IMR-90 (cell line): ENCODE measurements around the gene DBN1. TPM values are rescaled to one million over a fixed set of nuclear protein-coding genes. Genes with fewer than 3 reads are reported as not detected.

ENCODE experiments used
- ATAC-seq: fragments of 200-7000 bp; cut with Tn5 transposase; 2 replicates; pipeline ENCODE4 v1.9.1; 2020; ENCODE audit warnings: low read depth, mild to moderate bottlenecking, moderate library complexity
- BruUV-seq: library from RNA; stranded (reverse); fragments of 400-500 nt; replicated peaks from 2 replicates; lab custom pipeline; 2021; lab: Mats Ljungman, UMichigan
- CTCF ChIA-PET: fragments of 300-600 bp; formaldehyde crosslinking; extraction: SDS; loops from one replicate; lab custom pipeline; 2021; ENCODE audit warnings: antibody characterized with exemption; lab: Yijun Ruan, JAX
- POLR2A ChIA-PET: fragments of 300-600 bp; sonication (Branson Sonifier 250); formaldehyde crosslinking; loops from one replicate; lab custom pipeline; 2022; ENCODE audit warnings: antibody characterized with exemption; ENCODE audit not compliant: unreplicated experiment; lab: Charles Lee
- DNase-seq: peaks from one replicate; pipeline ENCODE4 v3.0.0; 2013
- H2AFZ ChIP-seq: replicated peaks from 2 replicates; pipeline ENCODE3; 2013; ENCODE audit warnings: low read length, mild to moderate bottlenecking; ENCODE audit not compliant: poor library complexity
- H2AK5ac ChIP-seq: 2 replicates; pipeline ENCODE4 v1.6.1; 2013; ENCODE audit warnings: low read depth, low read length, inconsistent platforms
- H2AK9ac ChIP-seq: replicated peaks from 2 replicates; pipeline ENCODE3; 2013; ENCODE audit warnings: mild to moderate bottlenecking, low read depth, low read length, moderate library complexity; ENCODE audit not compliant: poor library complexity
- H2BK120ac ChIP-seq: 2 replicates; pipeline ENCODE4 v1.6.1; 2013; ENCODE audit warnings: low read depth, low read length, inconsistent platforms
- H2BK15ac ChIP-seq: 3 replicates; pipeline ENCODE4 v1.6.1; 2013; ENCODE audit warnings: low read depth, low read length, inconsistent platforms
- H2BK20ac ChIP-seq: 2 replicates; pipeline ENCODE4 v1.6.1; 2013; ENCODE audit warnings: low read depth, mild to moderate bottlenecking, inconsistent platforms, low read length, moderate library complexity
- H2BK5ac ChIP-seq: 2 replicates; pipeline ENCODE4 v1.6.1; 2013; ENCODE audit warnings: mild to moderate bottlenecking, low read depth, low read length, inconsistent platforms; ENCODE audit not compliant: poor library complexity, severe bottlenecking
- H3K14ac ChIP-seq: replicated peaks from 2 replicates; pipeline ENCODE4 v1.6.1; 2013; ENCODE audit warnings: low read depth, low read length, inconsistent platforms
- H3K18ac ChIP-seq: 2 replicates; pipeline ENCODE4 v1.6.1; 2013; ENCODE audit warnings: low read depth, low read length, control low read depth
- H3K23ac ChIP-seq: 2 replicates; pipeline ENCODE4 v1.6.1; 2013; ENCODE audit warnings: low read depth, low read length, inconsistent platforms
- H3K27ac ChIP-seq: 2 replicates; pipeline ENCODE4 v1.5.1; 2013; ENCODE audit warnings: mild to moderate bottlenecking, control low read depth, low read length; ENCODE audit not compliant: insufficient read depth
- H3K27me3 ChIP-seq: 2 replicates; pipeline ENCODE4 v1.6.1; 2013; ENCODE audit warnings: low read length; ENCODE audit not compliant: control insufficient read depth, insufficient read depth
- H3K36me3 ChIP-seq: 2 replicates; pipeline ENCODE4 v1.6.1; 2013; ENCODE audit warnings: low read length, mixed read lengths; ENCODE audit not compliant: control insufficient read depth, insufficient read depth
- H3K4ac ChIP-seq: 2 replicates; pipeline ENCODE4 v1.6.1; 2013; ENCODE audit warnings: low read depth, low read length, inconsistent platforms
- H3K4me1 ChIP-seq: 2 replicates; pipeline ENCODE4 v1.6.1; 2013; ENCODE audit warnings: low read length, mixed read lengths; ENCODE audit not compliant: control insufficient read depth, insufficient read depth
- H3K4me2 ChIP-seq: 2 replicates; pipeline ENCODE4 v1.6.1; 2013; ENCODE audit warnings: low read depth, mild to moderate bottlenecking, control low read depth, low read length, moderate library complexity
- H3K4me3 ChIP-seq: 2 replicates; pipeline ENCODE4 v1.5.1; 2013; ENCODE audit warnings: low read depth, mild to moderate bottlenecking, control low read depth, low read length, moderate library complexity; ENCODE audit not compliant: insufficient read depth
- H3K56ac ChIP-seq: 2 replicates; pipeline ENCODE4 v1.6.1; 2013; ENCODE audit warnings: low read length, inconsistent platforms; ENCODE audit not compliant: insufficient read depth; ENCODE audit errors: extremely low read depth
- H3K79me1 ChIP-seq, 2 experiments: 2 replicates each; pipeline ENCODE4 v1.6.1; 2013; ENCODE audit warnings: low read length in 2 of 2, inconsistent platforms in 1 of 2, low read depth in 1 of 2
- H3K9ac ChIP-seq: 2 replicates; pipeline ENCODE4 v1.6.1; 2013; ENCODE audit warnings: low read depth, low read length, control low read depth
- H3K9me1 ChIP-seq: 2 replicates; pipeline ENCODE4 v1.6.1; 2013; ENCODE audit warnings: low read length, inconsistent platforms; ENCODE audit not compliant: insufficient read depth
- H3K9me3 ChIP-seq: 2 replicates; pipeline ENCODE4 v1.6.1; 2013; ENCODE audit warnings: low read length; ENCODE audit not compliant: control insufficient read depth, insufficient read depth
- H4K20me1 ChIP-seq: 2 replicates; pipeline ENCODE4 v1.6.1; 2013; ENCODE audit warnings: low read length, inconsistent platforms; ENCODE audit not compliant: insufficient read depth
- H4K5ac ChIP-seq: 2 replicates; pipeline ENCODE4 v1.6.1; 2013; ENCODE audit warnings: mild to moderate bottlenecking, low read depth, low read length, control low read depth
- H4K8ac ChIP-seq, 2 experiments: 2 replicates each; pipeline ENCODE4 v1.6.1; 2013; ENCODE audit warnings: low read depth in 2 of 2, low read length in 2 of 2, control low read depth in 1 of 2, inconsistent platforms in 1 of 2
- H4K91ac ChIP-seq: 2 replicates; pipeline ENCODE4 v1.6.1; 2013; ENCODE audit warnings: low read depth, low read length, inconsistent platforms; ENCODE audit not compliant: insufficient read depth
- BHLHE40 ChIP-seq: fragments of 150-350 bp; IDR thresholded peaks from 2 replicates; pipeline ENCODE4 v1.6.1; 2016; ENCODE audit warnings: mild to moderate bottlenecking, low read depth, low read length
- CEBPB ChIP-seq: IDR thresholded peaks from 2 replicates; pipeline ENCODE4 v1.6.1; 2012; ENCODE audit warnings: low read depth, low read length, improper control_type of control experiment
- CHD1 ChIP-seq: IDR thresholded peaks from 2 replicates; pipeline ENCODE4 v1.6.1; 2012; ENCODE audit warnings: low read depth, low read length, improper control_type of control experiment
- CTCF ChIP-seq: conservative IDR thresholded peaks from 2 replicates; pipeline ENCODE4 v1.5.1; 2012; ENCODE audit warnings: mild to moderate bottlenecking, low read depth, low read length, improper control_type of control experiment
- FOS ChIP-seq: fragments of 150-350 bp; IDR thresholded peaks from 2 replicates; pipeline ENCODE4 v1.6.1; 2016; ENCODE audit warnings: low read depth, low read length
- MAFK ChIP-seq: IDR thresholded peaks from 2 replicates; pipeline ENCODE4 v1.6.1; 2012; ENCODE audit warnings: low read depth, low read length, improper control_type of control experiment
- MAZ ChIP-seq: IDR thresholded peaks from 2 replicates; pipeline ENCODE4 v1.6.1; 2012; ENCODE audit warnings: low read depth, mild to moderate bottlenecking, low read length, improper control_type of control experiment, moderate library complexity, borderline replicate concordance
- MXI1 ChIP-seq: IDR thresholded peaks from 2 replicates; pipeline ENCODE4 v1.6.1; 2012; ENCODE audit warnings: low read depth, mild to moderate bottlenecking, low read length, moderate library complexity, borderline replicate concordance
- NFE2L2 ChIP-seq: fragments of 150-350 bp; IDR thresholded peaks from 2 replicates; pipeline ENCODE4 v1.6.1; 2016; ENCODE audit warnings: low read depth, mild to moderate bottlenecking, low read length
- RAD21 ChIP-seq: IDR thresholded peaks from 2 replicates; pipeline ENCODE4 v1.6.1; 2012; ENCODE audit warnings: low read length, improper control_type of control experiment
- RCOR1 ChIP-seq: IDR thresholded peaks from 2 replicates; pipeline ENCODE4 v1.6.1; 2012; ENCODE audit warnings: mild to moderate bottlenecking, low read length, improper control_type of control experiment; ENCODE audit not compliant: insufficient replicate concordance
- RFX5 ChIP-seq: IDR thresholded peaks from 2 replicates; pipeline ENCODE4 v1.8.0; 2012; ENCODE audit warnings: low read depth, mild to moderate bottlenecking, low read length, moderate library complexity
- SMC3 ChIP-seq: fragments of 150-350 bp; IDR thresholded peaks from 2 replicates; pipeline ENCODE4 v1.6.1; 2016; ENCODE audit warnings: low read depth, mild to moderate bottlenecking, antibody characterized with exemption, low read length, moderate library complexity
- USF2 ChIP-seq: fragments of 150-350 bp; IDR thresholded peaks from 2 replicates; pipeline ENCODE4 v1.6.1; 2017; ENCODE audit warnings: mild to moderate bottlenecking, antibody characterized with exemption, low read length, low read depth
- WGBS, 2 experiments: methylation state at CpG; one replicate each; pipeline versions ENCODE4 v1.1.5 to v1.1.7; 2013; ENCODE audit warnings: missing lambda C conversion rate in 2 of 2; ENCODE audit not compliant: insufficient read length in 1 of 2; ENCODE audit errors: extremely low coverage in 2 of 2; 5-methylcytosine and 5-hydroxymethylcytosine counted together
- dilution Hi-C: fragments of 300-500 bp; cut with HindIII; formaldehyde crosslinking; loops from one replicate; pipeline ENCODE4 v1.14.3; 2018; ENCODE audit warnings: low sequenced_read_pairs; ENCODE audit not compliant: unreplicated experiment
- in situ Hi-C: fragments of 300-500 bp; cut with MboI; formaldehyde crosslinking; loops from 3 replicates; pipeline ENCODE4 v1.14.3; 2019; ENCODE audit warnings: low sequenced_read_pairs, inconsistent platforms, mixed read lengths
- intact Hi-C: fragments of 100-400 bp; cut with micrococcal nuclease; formaldehyde crosslinking; loops from 2 replicates; pipeline ENCODE4 v1.10.0; 2022
- polyA plus RNA-seq, 3 experiments: library from polyadenylated mRNA; depleted of rRNA; stranded (reverse); fragments of >200 nt; gene quantifications; 2 replicates each; pipeline ENCODE4 v1.2.3, GENCODE V29; 2012; ENCODE audit warnings: low replicate concordance in 1 of 3
- total RNA-seq: library from RNA; depleted of rRNA; stranded (reverse); fragments of >200 nt; gene quantifications from 2 replicates; pipeline ENCODE4 v1.2.3, GENCODE V29; 2012

The DBN1 gene
- total and polyA plus RNA-seq, 2 of the 4 experiments (the other 2 are of a cell fraction): 122 to 187 TPM

- TF ChIP-seq MAFK (no peak), MXI1 (no peak), CHD1 (no peak), RAD21 (no peak), CEBPB (no peak), SMC3 (no peak), RFX5 (no peak), BHLHE40 (no peak), RCOR1 (no peak), CTCF (no peak), FOS (no peak), NFE2L2 (no peak), MAZ (no peak), USF2 (no peak)
- Histone ChIP-seq H3K4me2 (no peak overlapping the region), H2BK20ac (no peak overlapping the region), H3K4ac (no peak overlapping the region), H3K14ac (no peak overlapping the region), H2BK15ac (no peak overlapping the region), H3K56ac (no peak overlapping the region), H2AK9ac (no peak overlapping the region), H3K18ac (no peak overlapping the region), H3K27ac (no peak overlapping the region), H3K9me3 (no peaks in the 10 kb centered on the region), H4K91ac (no peak overlapping the region), H3K4me3 (no peak overlapping the region), H2AFZ (no peak overlapping the region), H2BK120ac (no peak overlapping the region), H2BK5ac (no peak overlapping the region), H3K79me1 (peaks cover 21 to 46% of the 10 kb centered on the region in 2 experiments), H4K20me1 (peaks cover 68% of the 10 kb centered on the region), H3K9ac (no peak overlapping the region), H3K4me1 (no peaks in the 10 kb centered on the region), H3K27me3 (no peaks in the 10 kb centered on the region), H3K23ac (no peak overlapping the region), H3K36me3 (peaks cover 75% of the 10 kb centered on the region), H2AK5ac (no peak overlapping the region), H3K9me1 (no peaks in the 10 kb centered on the region), H4K8ac (no peak overlapping the region), H4K5ac (no peak overlapping the region)
- POLR2A ChIA-PET: no interaction called here
- dilution Hi-C loops: no loop called here
- no peak for ATAC-seq
- intact Hi-C loops: no loop called here
- CTCF ChIA-PET: no interaction called here
- 94% methylated on average over 8 of the region's 27 CpGs; no CpG with 5 or more reads in 1 of the 2 experiments for WGBS, 2 experiments
- BruUV-seq: no TSS peak
- in situ Hi-C loops: no loop called here
- no peak for DNase-seq
Observed at GRCh38 chr5:177462021-177462670, 11.3 kb downstream of the DBN1 start.
